GM13976 (cell line): Measurements from ENCODE around the gene RAB36.

ENCODE experiments used
- DNase-seq: peaks from one replicate; pipeline ENCODE4 v3.0.0; 2012; ENCODE audit warnings: low spot score
- CTCF ChIP-seq: IDR thresholded peaks from 2 replicates; pipeline ENCODE4 v1.5.1; 2012; ENCODE audit warnings: borderline replicate concordance, mild to moderate bottlenecking; ENCODE audit not compliant: insufficient read depth; ENCODE audit errors: extremely low read depth, missing control alignments, control extremely low read depth
- in situ Hi-C: fragments of 300-500 bp; cut with MboI; formaldehyde crosslinking; loops from one replicate; pipeline ENCODE4 v1.12.0; 2022; ENCODE audit warnings: low sequenced_read_pairs, mixed read lengths, inconsistent platforms; ENCODE audit not compliant: unreplicated experiment

The RAB36 gene

GRCh38 chr22:23117275-23117674, 28.0 kb upstream of the RAB36 start:
- no peak for TF ChIP-seq CTCF
- in situ Hi-C loops: no loop called here

GRCh38 chr22:23117891-23118646, 27.2 kb upstream of the RAB36 start:
- no peak for DNase-seq
- in situ Hi-C loops: no loop called here
- TF ChIP-seq CTCF: no peak

More at GRCh38 chr22:23117275-23117674, 28.0 kb upstream of the RAB36 start:
- no peak for DNase-seq

- DNase-seq: no peak
- TF ChIP-seq CTCF: no peak
- in situ Hi-C loops: no loop called here
Measured at GRCh38 chr22:23118647-23119493, 26.4 kb upstream of the RAB36 start.

- in situ Hi-C loops: loop anchor here (5.0 kb wide), 1 partner anchor 157 kb away; no protein-coding TSS in a partner anchor
- TF ChIP-seq CTCF: no peak
Measured at GRCh38 chr22:23119494-23120414, 25.5 kb upstream of the RAB36 start.

GRCh38 chr22:23120415-23120899, 24.8 kb upstream of the RAB36 start:
- no peak for DNase-seq
- no peak for TF ChIP-seq CTCF
- in situ Hi-C loops: loop anchor here (5.0 kb wide), 1 partner anchor 158 kb away; no protein-coding TSS in a partner anchor

More at GRCh38 chr22:23119494-23120414, 25.5 kb upstream of the RAB36 start:
- DNase-seq: peak; percentile 55
